PC-3 (cell line): ENCODE results near the gene TMEM178B.

Experiments
- EZH2 ChIP-seq: fragments of 300-600 bp; sonication (generic); IDR thresholded peaks from one replicate; pipeline ENCODE4 v1.6.1; 2017; ENCODE audit warnings: antibody characterized with exemption, mild to moderate bottlenecking, low read length; ENCODE audit not compliant: unreplicated experiment
- TF ChIP-seq, protein P1 (sequence below): fragments of 300-600 bp; sonication (generic); conservative IDR thresholded peaks from 2 replicates; pipeline ENCODE4 v1.5.1; 2017; ENCODE audit warnings: antibody characterized with exemption, low read depth, mild to moderate bottlenecking, low read length

- TF ChIP-seq, protein P1, sequence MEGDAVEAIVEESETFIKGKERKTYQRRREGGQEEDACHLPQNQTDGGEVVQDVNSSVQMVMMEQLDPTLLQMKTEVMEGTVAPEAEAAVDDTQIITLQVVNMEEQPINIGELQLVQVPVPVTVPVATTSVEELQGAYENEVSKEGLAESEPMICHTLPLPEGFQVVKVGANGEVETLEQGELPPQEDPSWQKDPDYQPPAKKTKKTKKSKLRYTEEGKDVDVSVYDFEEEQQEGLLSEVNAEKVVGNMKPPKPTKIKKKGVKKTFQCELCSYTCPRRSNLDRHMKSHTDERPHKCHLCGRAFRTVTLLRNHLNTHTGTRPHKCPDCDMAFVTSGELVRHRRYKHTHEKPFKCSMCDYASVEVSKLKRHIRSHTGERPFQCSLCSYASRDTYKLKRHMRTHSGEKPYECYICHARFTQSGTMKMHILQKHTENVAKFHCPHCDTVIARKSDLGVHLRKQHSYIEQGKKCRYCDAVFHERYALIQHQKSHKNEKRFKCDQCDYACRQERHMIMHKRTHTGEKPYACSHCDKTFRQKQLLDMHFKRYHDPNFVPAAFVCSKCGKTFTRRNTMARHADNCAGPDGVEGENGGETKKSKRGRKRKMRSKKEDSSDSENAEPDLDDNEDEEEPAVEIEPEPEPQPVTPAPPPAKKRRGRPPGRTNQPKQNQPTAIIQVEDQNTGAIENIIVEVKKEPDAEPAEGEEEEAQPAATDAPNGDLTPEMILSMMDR, result no peak
- no peak for TF ChIP-seq EZH2
Measured at GRCh38 chr7:141218941-141219340, 145.1 kb downstream of the TMEM178B start.
